HCEC 1CT (cell line): Measurements from ENCODE around the gene DDX60.

Source experiments
- DNase-seq: peaks from one replicate; pipeline ENCODE4 v3.0.0-alpha.2; 2017

The DDX60 gene

DNA sequence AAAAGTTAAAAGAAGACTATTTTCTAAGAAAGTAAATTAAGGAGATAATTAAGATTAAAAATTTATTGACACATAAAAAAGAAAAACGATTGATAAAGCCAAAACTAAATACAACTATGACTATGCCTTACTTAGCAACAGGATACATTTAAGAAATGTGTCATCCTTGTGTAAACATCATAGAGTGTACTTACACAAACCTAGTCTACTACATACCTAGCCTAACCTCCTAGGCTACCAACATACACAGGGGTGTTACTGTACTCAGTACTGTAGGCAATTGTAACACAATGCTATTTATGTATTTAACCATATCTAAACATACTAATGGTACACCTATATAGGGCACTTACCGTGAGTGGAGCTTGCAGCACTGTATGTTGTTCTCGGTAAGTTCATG lies 117.9 kb downstream of the DDX60 start:
- peak; percentile 11 for DNase-seq

DNA sequence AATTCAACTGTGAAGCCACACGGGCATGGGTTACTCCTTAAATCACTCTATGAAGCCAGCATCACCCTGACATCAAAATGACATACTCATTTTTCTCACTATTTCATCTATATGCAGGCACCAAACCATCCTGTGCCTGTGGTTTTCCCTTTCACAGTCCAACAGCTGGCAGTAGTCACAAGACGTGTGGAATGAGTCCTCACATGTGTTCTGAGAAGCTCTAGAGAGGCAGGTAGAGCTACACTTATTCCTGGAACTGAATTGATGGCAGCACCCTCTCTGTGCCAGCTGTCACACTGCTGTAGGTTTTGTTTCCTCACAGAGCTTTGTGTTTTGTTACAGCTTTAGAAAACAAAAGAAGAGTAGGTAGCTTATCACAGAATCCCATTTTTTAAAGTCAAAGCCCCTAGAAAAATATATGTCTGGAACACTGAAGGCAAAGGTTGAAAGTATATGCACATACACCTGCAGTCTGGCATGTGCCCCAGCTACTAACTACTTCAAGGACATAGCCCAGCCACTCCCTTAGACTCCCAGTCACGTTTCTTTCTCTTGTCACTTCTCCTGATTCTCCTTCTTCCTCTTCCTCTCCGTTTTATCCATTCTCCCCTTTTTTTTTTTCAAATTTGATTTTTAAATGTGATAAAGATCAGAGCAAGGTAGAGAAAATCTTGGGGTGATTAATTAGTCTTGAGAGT lies 119.1 kb downstream of the DDX60 start:
- no peak for DNase-seq

DNA sequence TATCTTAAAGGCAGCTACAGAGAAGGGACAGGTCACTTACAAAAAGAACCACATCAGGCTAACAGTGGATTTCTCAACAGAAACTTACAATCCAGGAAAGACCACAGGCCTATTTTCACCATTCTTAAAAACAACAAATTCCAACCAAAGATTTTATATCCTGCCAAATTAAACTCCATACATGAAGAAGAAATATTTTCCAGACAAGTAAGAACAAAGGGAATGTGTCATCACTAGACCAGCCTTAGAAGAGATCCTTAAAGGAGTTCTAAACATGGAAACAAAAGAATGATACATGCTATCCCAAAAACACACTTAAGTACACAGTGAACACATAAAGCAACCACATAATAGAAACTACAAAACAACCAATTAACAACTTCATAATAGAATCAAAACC lies 120.6 kb downstream of the DDX60 start:
- DNase-seq, result no peak

DNA sequence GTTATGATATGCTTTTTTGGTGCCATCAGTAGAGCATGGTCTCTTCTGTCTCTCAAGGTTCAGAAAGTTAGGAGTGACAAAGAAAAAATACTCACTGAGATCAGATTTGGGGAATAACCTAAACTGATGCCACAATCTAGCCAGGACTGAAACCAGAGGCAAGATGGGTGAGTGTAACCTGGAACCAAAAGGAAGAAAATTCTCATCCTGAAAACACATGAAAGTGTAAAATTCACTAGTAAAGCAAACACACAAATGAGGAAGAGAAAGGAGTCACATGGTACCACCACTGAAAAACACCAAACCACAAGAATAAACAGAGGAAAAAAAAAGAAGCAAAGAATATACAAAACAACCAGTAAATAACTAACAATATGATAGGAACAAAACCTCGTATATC lies 129.8 kb downstream of the DDX60 start:
- DNase-seq, result no peak

DNA sequence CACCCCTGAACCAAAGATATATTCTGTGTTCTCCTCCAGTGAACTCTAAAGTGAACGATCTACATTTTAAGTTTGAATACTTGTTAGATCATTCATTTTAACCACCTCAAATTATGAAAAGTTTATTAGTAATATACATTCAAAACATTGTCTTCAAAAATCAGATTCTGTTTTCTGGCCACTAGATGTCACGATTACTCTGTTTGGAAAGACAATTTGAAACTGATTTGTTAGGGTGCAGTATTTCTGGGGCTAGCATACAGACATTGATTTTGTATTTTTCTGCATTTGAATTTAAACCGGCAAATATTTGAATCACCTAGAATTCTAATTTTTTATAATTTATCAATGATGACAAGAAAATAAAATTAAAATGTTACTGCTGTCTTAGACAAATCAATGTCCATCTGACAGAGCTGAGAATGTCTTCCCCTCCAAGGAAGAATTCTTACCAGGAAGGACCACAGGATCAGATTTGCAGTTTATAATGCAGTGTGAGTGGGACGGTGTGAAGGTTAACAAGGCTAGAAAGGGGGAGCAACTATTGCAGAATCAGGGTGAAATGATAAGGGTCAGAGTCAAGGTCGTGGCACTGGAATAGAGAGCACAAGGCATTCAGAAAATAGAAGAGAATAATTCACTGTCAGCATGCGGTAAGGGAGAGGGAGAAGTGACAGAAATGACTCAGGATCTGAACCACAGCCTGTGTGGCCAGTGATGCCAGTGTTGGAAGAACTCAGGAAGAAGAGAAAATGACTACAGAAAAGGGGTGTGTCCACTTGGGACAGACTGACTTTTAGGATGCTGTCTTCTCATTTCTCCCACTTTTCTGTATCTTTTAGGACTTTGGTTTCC lies 134.6 kb downstream of the DDX60 start:
- peak; percentile 6 for DNase-seq

DNA sequence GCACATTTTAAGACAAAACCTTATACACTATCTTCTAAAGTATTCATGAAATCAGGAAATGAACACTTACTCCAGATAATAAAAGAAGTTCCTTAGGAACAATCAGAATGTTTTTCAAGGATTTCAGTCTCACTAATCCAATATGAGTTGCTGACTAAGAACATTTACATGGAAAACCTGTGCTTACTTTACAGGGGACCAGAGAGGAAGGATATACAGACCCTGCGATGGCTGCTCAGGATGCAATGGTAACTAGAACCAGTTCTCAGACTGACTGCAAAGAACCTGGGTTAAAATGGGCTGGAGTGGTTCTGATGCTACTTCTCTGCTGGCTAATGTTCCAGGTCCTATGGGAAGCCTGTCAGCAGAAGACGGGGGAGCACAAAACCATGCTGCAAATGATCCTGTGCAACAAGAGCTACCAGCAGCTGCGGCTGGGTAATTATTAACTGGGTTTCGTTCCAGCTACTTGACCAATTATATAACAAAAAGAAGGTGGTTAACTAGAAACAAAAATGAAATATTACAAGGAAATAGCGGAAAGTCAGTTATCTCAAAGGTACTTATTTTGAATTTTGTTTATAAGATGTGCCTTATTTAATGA lies 140.9 kb downstream of the DDX60 start:
- DNase-seq, result no peak

DNA sequence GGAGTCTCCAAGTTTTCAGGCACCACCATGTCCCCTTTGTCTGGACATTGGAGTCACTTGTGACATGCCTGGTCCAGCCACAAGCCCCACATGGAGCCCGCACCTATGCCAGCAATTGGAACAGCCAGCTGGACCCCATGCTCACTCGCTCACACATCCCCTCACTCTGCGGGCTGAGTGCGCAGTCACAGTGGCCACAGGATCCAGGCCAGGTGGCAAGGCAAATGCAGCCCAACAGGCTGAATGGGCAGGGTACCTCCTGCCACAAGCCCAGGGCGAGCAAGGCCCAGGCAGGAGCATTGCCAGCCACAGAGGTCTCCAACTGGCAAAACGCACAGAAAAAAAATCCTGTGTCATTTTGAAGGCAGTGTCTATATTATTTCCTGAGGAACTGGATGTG lies 144.2 kb downstream of the DDX60 start:
- no peak for DNase-seq

DNA sequence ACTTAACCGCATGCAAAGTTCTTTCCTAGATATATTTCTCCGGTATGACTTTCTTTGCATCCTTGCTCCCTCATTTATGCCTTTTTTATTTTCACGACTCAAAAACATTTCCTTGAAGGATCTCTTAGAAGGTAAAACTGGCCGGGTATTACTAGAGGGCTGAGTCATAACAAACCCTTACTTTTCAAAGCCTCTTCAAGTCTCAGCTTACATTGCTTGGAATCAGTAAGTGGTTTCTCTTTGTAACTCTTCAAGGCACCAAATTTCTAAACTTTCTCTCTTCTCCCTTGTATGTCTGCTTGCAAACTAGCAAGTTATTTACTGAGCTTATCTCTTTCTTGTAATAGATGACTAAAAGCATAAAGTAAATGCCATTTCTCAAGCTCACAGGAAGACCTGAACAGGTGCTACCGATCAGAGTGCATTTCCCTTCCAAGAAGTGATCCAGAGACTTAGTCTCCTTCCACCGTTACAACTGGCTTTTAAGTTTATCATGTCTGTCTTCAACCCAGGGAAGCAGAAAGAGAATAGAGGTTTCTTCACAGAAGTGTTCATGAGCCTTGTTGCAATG lies 150.8 kb downstream of the DDX60 start:
- no peak for DNase-seq
